Measurements from ENCODE around the gene SMIM27. TPM values are rescaled to one million over a fixed set of nuclear protein-coding genes. Genes with fewer than 3 reads are reported as not detected.

Gene SMIM27
- total and polyA plus RNA-seq, 11 donors: 4.1 to 26.5 (median 14.2) TPM

GRCh38 chr9:32581512-32582143 is 29.5 kb downstream of the SMIM27 start:
- Histone ChIP-seq H3K4me1 (peaks cover 0 to 4% (median 0%) of the 10 kb centered on the region in 12 donors), H3K27me3 (peaks cover 0 to 10% (median 0%) of the 10 kb centered on the region in 9 donors), H3K9me3 (no peaks in the 10 kb centered on the region), H3K4me3 (no peak overlapping the region), H3K36me3 (no peaks in the 10 kb centered on the region), H3K27ac (no peak overlapping the region)
- peak in 10 of 12 donors; percentile 23 to 57 (median 40) for TF ChIP-seq CTCF (IDR thresholded peaks at IDR 0.05)
- TF ChIP-seq POLR2A (IDR thresholded peaks at IDR 0.05): no peak
- WGBS, 4 donors: 35 to 42% (median 39%) methylated on average over 3 of the region's 3 CpGs
- no peak for ATAC-seq
- no peak for DNase-seq
- intact Hi-C loops (cut with DNase I): loop anchor here in 3 of 10 donors (2.0 to 5.0 kb wide), 3 partner anchors 203 to 387 kb away; no protein-coding TSS in a partner anchor

- Histone ChIP-seq H3K36me3 (no peaks in the 10 kb centered on the region), H3K27ac (no peak overlapping the region), H3K9me3 (no peaks in the 10 kb centered on the region), H3K4me1 (no peaks in the 10 kb centered on the region), H3K27me3 (peaks cover 0 to 10% (median 0%) of the 10 kb centered on the region in 9 donors), H3K4me3 (no peak overlapping the region)
- ATAC-seq: no peak
- TF ChIP-seq POLR2A (IDR thresholded peaks at IDR 0.05) (no peak), CTCF (IDR thresholded peaks at IDR 0.05) (no peak)
- 30 to 39% (median 35%) methylated on average over 2 of the region's 2 CpGs for WGBS, 4 donors
- DNase-seq: no peak
- intact Hi-C loops (cut with DNase I): loop anchor here in 3 of 10 donors (2.0 to 5.0 kb wide), 2 partner anchors 382 to 383 kb away; no protein-coding TSS in a partner anchor
Measured at GRCh38 chr9:32584784-32585183, 32.7 kb downstream of the SMIM27 start.

GRCh38 chr9:32587901-32588300 is 35.8 kb downstream of the SMIM27 start:
- H3K4me1 ChIP-seq: no peaks in the 10 kb centered on the region
- ATAC-seq (no peak), DNase-seq (no peak)
- H3K36me3 ChIP-seq: no peaks in the 10 kb centered on the region
- no peaks in the 10 kb centered on the region for H3K9me3 ChIP-seq
- TF ChIP-seq POLR2A (IDR thresholded peaks at IDR 0.05) (no peak), CTCF (IDR thresholded peaks at IDR 0.05) (no peak)
- H3K27ac ChIP-seq: no peak overlapping the region
- intact Hi-C loops (cut with DNase I): loop anchor here in 8 of 10 donors (2.0 to 5.0 kb wide), 3 partner anchors 379 to 381 kb away; no protein-coding TSS in a partner anchor
- peaks cover 0 to 8% (median 0%) of the 10 kb centered on the region in 9 donors for H3K27me3 ChIP-seq
- no peak overlapping the region for H3K4me3 ChIP-seq

- Histone ChIP-seq H3K27me3 (peaks cover 0 to 8% (median 0%) of the 10 kb centered on the region in 9 donors), H3K9me3 (no peaks in the 10 kb centered on the region), H3K36me3 (no peaks in the 10 kb centered on the region), H3K4me3 (no peak overlapping the region), H3K4me1 (no peaks in the 10 kb centered on the region), H3K27ac (no peak overlapping the region)
- ATAC-seq: no peak
- TF ChIP-seq POLR2A (IDR thresholded peaks at IDR 0.05) (no peak), CTCF (IDR thresholded peaks at IDR 0.05) (peak in 11 of 12 donors; percentile 21 to 59 (median 43))
- no peak for DNase-seq
- intact Hi-C loops (cut with DNase I): loop anchor here in 7 of 10 donors (2.0 to 5.0 kb wide), 3 partner anchors 378 to 380 kb away; no protein-coding TSS in a partner anchor
- WGBS, 4 donors: 45 to 52% (median 48%) methylated on average over 6 of the region's 6 CpGs
Measured at GRCh38 chr9:32589083-32589723, 37.1 kb downstream of the SMIM27 start.

Measured in heart left ventricle (tissue), 16 donors.